H1 (cell line): ENCODE measurements around the gene RNF111. TPM values are rescaled to one million over a fixed set of nuclear protein-coding genes. Genes with fewer than 3 reads are reported as not detected.

ENCODE experiments used
- CTCF ChIA-PET: fragments of 300-600 bp; sonication (Branson Sonifier 250); formaldehyde crosslinking; loops from one replicate; lab custom pipeline; 2021; ENCODE audit not compliant: partially characterized antibody; lab: Charles Lee
- POLR2A ChIA-PET: fragments of 300-600 bp; sonication (Branson Sonifier 250); formaldehyde crosslinking; loops from one replicate; lab custom pipeline; 2021; ENCODE audit warnings: inconsistent platforms; ENCODE audit not compliant: partially characterized antibody; lab: Charles Lee
- DNase-seq, 2 experiments: peaks; one replicate each; pipeline versions ENCODE4 v3.0.0 to v3.0.0-alpha.2; 2010 to 2022; ENCODE audit warnings: low spot score in 2 of 2, low read depth in 1 of 2, mixed read lengths in 1 of 2
- FAIRE-seq: peaks from 2 replicates; lab custom pipeline; 2011; peaks lifted over from hg19 to GRCh38; lab: Jason Lieb, UNC
- H2AFZ ChIP-seq: 2 replicates; pipeline ENCODE4 v1.8.1; 2012; ENCODE audit warnings: low read length, inconsistent platforms
- H2AK5ac ChIP-seq: 2 replicates; pipeline ENCODE4 v1.6.1; 2013; ENCODE audit warnings: low read depth, low read length
- H2BK120ac ChIP-seq: replicated peaks from 2 replicates; pipeline ENCODE3; 2013; ENCODE audit warnings: low read depth, low read length, inconsistent platforms
- H2BK12ac ChIP-seq: 2 replicates; pipeline ENCODE4 v1.6.1; 2013; ENCODE audit warnings: low read depth, low read length
- H2BK15ac ChIP-seq: 2 replicates; pipeline ENCODE4 v1.6.1; 2013; ENCODE audit warnings: low read length
- H2BK20ac ChIP-seq: 2 replicates; pipeline ENCODE4 v1.6.1; 2013; ENCODE audit warnings: low read length
- H2BK5ac ChIP-seq: 2 replicates; pipeline ENCODE4 v1.6.1; 2013; ENCODE audit warnings: low read depth, low read length
- H3K14ac ChIP-seq: 2 replicates; pipeline ENCODE4 v1.6.1; 2013; ENCODE audit warnings: inconsistent platforms; ENCODE audit not compliant: insufficient read length
- H3K18ac ChIP-seq: 2 replicates; pipeline ENCODE4 v1.6.1; 2013; ENCODE audit warnings: low read length; ENCODE audit errors: extremely low read depth
- H3K23ac ChIP-seq: 2 replicates; pipeline ENCODE4 v1.6.1; 2013; ENCODE audit warnings: inconsistent platforms; ENCODE audit not compliant: insufficient read length
- H3K23me2 ChIP-seq: 2 replicates; pipeline ENCODE4 v1.6.1; 2013; ENCODE audit warnings: low read depth, low read length
- H3K27ac ChIP-seq: 2 replicates; pipeline ENCODE4 v1.6.1; 2011; ENCODE audit warnings: low read depth, low read length, inconsistent platforms
- H3K27me3 ChIP-seq, 4 experiments: replicated peaks in 1 of 4; 1 replicate in 1 of 4; 2 replicates in 3 of 4; pipeline versions ENCODE4 v1.6.1 to v1.8.1; 2011 to 2013; ENCODE audit warnings: low read length in 3 of 4, mild to moderate bottlenecking in 3 of 4, inconsistent platforms in 2 of 4, mixed read lengths in 2 of 4, moderate library complexity in 1 of 4; ENCODE audit not compliant: control insufficient read depth in 3 of 4, insufficient read depth in 3 of 4; ENCODE audit errors: extremely low read depth in 1 of 4
- H3K36me3 ChIP-seq, 4 experiments: 2 replicates each; pipeline versions ENCODE4 v1.6.1 to v1.8.1; 2011 to 2013; ENCODE audit warnings: mild to moderate bottlenecking in 4 of 4, low read length in 3 of 4, moderate library complexity in 2 of 4, control low read depth in 1 of 4, inconsistent platforms in 1 of 4; ENCODE audit not compliant: insufficient read depth in 4 of 4, control insufficient read depth in 2 of 4
- H3K4ac ChIP-seq: replicated peaks from 2 replicates; pipeline ENCODE3; 2013; ENCODE audit warnings: low read length, low read depth, mixed read lengths, inconsistent platforms; ENCODE audit not compliant: insufficient read length
- H3K4me1 ChIP-seq, 4 experiments: replicated peaks in 1 of 4; 1 replicate in 1 of 4; 2 replicates in 3 of 4; pipeline versions ENCODE4 v1.6.1 to v1.8.1; 2011 to 2013; ENCODE audit warnings: low read length in 3 of 4, inconsistent platforms in 2 of 4, mixed read lengths in 1 of 4; ENCODE audit not compliant: insufficient read depth in 4 of 4, control insufficient read depth in 3 of 4
- H3K4me2 ChIP-seq, 2 experiments: 2 replicates each; pipeline versions ENCODE4 v1.6.1 to v1.8.1; 2011 to 2013; ENCODE audit warnings: low read depth in 2 of 2, low read length in 2 of 2, control low read depth in 1 of 2, inconsistent platforms in 1 of 2, mild to moderate bottlenecking in 1 of 2; ENCODE audit not compliant: insufficient read depth in 1 of 2
- H3K4me3 ChIP-seq, 4 experiments: fragments of 200-600, 300-600 bp in 1 of 4; sonication (generic), shearing (Covaris generic), sonication (Bioruptor Twin) in 1 of 4; 2 replicates each; pipeline versions ENCODE4 v1.5.1 to v1.8.1; 2011 to 2016; ENCODE audit warnings: low read length in 4 of 4, low read depth in 3 of 4, control low read depth in 2 of 4, inconsistent platforms in 2 of 4, mild to moderate bottlenecking in 2 of 4, mixed read lengths in 1 of 4, moderate library complexity in 1 of 4; ENCODE audit not compliant: insufficient read depth in 2 of 4; ENCODE audit errors: extremely low read depth in 1 of 4
- H3K56ac ChIP-seq: replicated peaks from 2 replicates; pipeline ENCODE3; 2013; ENCODE audit warnings: low read depth, mild to moderate bottlenecking, mixed read lengths, low read length, inconsistent platforms; ENCODE audit not compliant: insufficient read length
- H3K79me1 ChIP-seq: 2 replicates; pipeline ENCODE4 v1.6.1; 2013; ENCODE audit warnings: low read depth, low read length, control low read depth
- H3K79me2 ChIP-seq, 2 experiments: 2 replicates each; pipeline versions ENCODE4 v1.6.1 to v1.8.1; 2012 to 2013; ENCODE audit warnings: low read length in 2 of 2, mild to moderate bottlenecking in 2 of 2, inconsistent platforms in 1 of 2; ENCODE audit not compliant: insufficient read depth in 2 of 2, control insufficient read depth in 1 of 2
- H3K9ac ChIP-seq, 4 experiments: replicated peaks in 1 of 4; 1 replicate in 1 of 4; 2 replicates in 3 of 4; pipeline versions ENCODE4 v1.6.1 to v1.8.1; 2011 to 2013; ENCODE audit warnings: low read depth in 3 of 4, low read length in 3 of 4, control low read depth in 2 of 4, mild to moderate bottlenecking in 2 of 4, moderate library complexity in 2 of 4, inconsistent platforms in 1 of 4; ENCODE audit errors: extremely low read depth in 1 of 4
- H3K9me3 ChIP-seq, 2 experiments: 2 replicates each; pipeline versions ENCODE4 v1.6.1 to v1.8.1; 2012 to 2013; ENCODE audit warnings: mild to moderate bottlenecking in 2 of 2, moderate library complexity in 2 of 2, control low read depth in 1 of 2, inconsistent platforms in 1 of 2, low read depth in 1 of 2, low read length in 1 of 2, mixed read lengths in 1 of 2; ENCODE audit not compliant: insufficient read depth in 2 of 2
- H4K20me1 ChIP-seq, 2 experiments: replicated peaks in 1 of 2; 2 replicates each; pipeline versions ENCODE3 to v1.8.1; 2011 to 2013; ENCODE audit warnings: inconsistent platforms in 2 of 2, low read length in 2 of 2, mild to moderate bottlenecking in 1 of 2; ENCODE audit not compliant: insufficient read depth in 2 of 2, control insufficient read depth in 1 of 2
- H4K5ac ChIP-seq: 2 replicates; pipeline ENCODE4 v1.6.1; 2013; ENCODE audit warnings: low read length, low read depth, mixed read lengths, inconsistent platforms; ENCODE audit not compliant: insufficient read length
- H4K8ac ChIP-seq: 2 replicates; pipeline ENCODE4 v1.8.0; 2013; ENCODE audit warnings: mild to moderate bottlenecking, moderate library complexity, low read length, inconsistent platforms; ENCODE audit not compliant: insufficient read depth; ENCODE audit errors: extremely low read depth
- H4K91ac ChIP-seq: replicated peaks from 2 replicates; pipeline ENCODE3; 2013; ENCODE audit warnings: low read length, mixed read lengths, inconsistent platforms; ENCODE audit not compliant: insufficient read length
- SAP30 ChIP-seq: fragments of 300-600 bp; sonication (generic); IDR thresholded peaks from 2 replicates; pipeline ENCODE4 v1.7.1; 2012; ENCODE audit warnings: low read length, moderate library complexity, mild to moderate bottlenecking, inconsistent platforms; ENCODE audit not compliant: insufficient read depth, insufficient replicate concordance
- WGBS, 2 experiments: shearing (Covaris generic) in 1 of 2; methylation state at CpG; one replicate each; pipeline versions ENCODE4 v1.1.6 to v1.1.7; 2013 to 2015; ENCODE audit warnings: low lambda C conversion rate in 2 of 2, mixed read lengths in 2 of 2, inconsistent platforms in 1 of 2, low coverage in 1 of 2, missing lambda C conversion rate in 1 of 2; ENCODE audit not compliant: insufficient replicate concordance in 2 of 2, insufficient coverage in 1 of 2, insufficient read length in 1 of 2; ENCODE audit errors: extremely low coverage in 1 of 2, missing lambda C conversion rate in 1 of 2; 5-methylcytosine and 5-hydroxymethylcytosine counted together
- polyA plus RNA-seq, 7 experiments: library from polyadenylated mRNA; depleted of rRNA in 3 of 7; stranded (reverse) in 5 of 7; unstranded in 2 of 7; fragments of >200 nt in 5 of 7; fragments of 200-250 nt in 2 of 7; gene quantifications; 1 replicate in 5 of 7; 2 replicates in 1 of 7; 4 replicates in 1 of 7; pipeline versions ENCODE4 v1.2.1 to v1.2.3, GENCODE V29; 2011 to 2013; ENCODE audit warnings: missing spikeins in 2 of 7, mixed read lengths in 2 of 7
- total RNA-seq: library from RNA; stranded (reverse); fragmentation: NEBNext Ultra II Directional; extraction: Animal tissue kit (Norgen Biotek cat#: 25700); gene quantifications from 2 replicates; pipeline ENCODE4 v1.2.1, GENCODE V29; 2021
- TF ChIP-seq, protein P1 (sequence below): IDR thresholded peaks from 2 replicates; pipeline ENCODE4 v1.6.1; 2012; ENCODE audit warnings: inconsistent platforms

The RNF111 gene
- total and polyA plus RNA-seq, 2 of the 8 experiments (the other 6 are each of a cell fraction or from before 2014, with no cell fraction given) = 18.5 to 26.6 TPM

DNA sequence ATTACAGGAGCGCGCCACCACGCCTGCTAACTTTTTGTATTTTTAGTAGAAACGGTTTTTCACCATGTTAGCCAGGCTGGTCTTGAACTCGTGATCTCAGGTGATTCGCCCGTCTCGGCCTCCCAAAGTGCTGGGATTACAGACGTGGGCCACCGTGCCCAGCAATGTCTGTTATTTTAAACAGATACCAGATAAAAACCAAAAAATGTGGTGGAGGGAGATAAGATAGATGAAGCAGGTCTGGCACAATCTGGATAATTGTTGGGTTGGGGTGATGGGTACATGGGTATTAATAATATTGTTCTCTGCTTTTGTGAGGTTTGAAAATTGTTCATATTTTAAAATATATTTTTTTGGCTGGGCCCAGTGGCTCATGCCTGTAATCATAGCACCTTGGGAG lies 4.7 kb downstream of the RNF111 start:
- Histone ChIP-seq H2AFZ (no peak overlapping the region), H3K9ac (no peak overlapping the region), H2BK120ac (no peak overlapping the region), H2AK5ac (no peak overlapping the region), H3K4me1 (no peaks in the 10 kb centered on the region), H3K79me1 (no peaks in the 10 kb centered on the region; the same call in 1 of the 2 replicates), H2BK15ac (no peak overlapping the region), H3K36me3 (peaks cover 0 to 7% (median 2%) of the 10 kb centered on the region in 4 experiments; a peak in 1 of 8 replicates), H3K79me2 (peaks cover 0 to 89% of the 10 kb centered on the region in 2 experiments; a peak in 3 of 4 replicates), H3K4me2 (no peak overlapping the region), H3K27me3 (no peaks in the 10 kb centered on the region), H4K8ac (no peak overlapping the region), H2BK5ac (no peak overlapping the region), H3K9me3 (no peaks in the 10 kb centered on the region), H3K27ac (no peak overlapping the region), H4K20me1 (peaks cover 3% of the 10 kb centered on the region in 2 experiments)
- no peak for DNase-seq
- no peak for FAIRE-seq
- TF ChIP-seq SAP30 = no peak
- TF ChIP-seq, protein P1, sequence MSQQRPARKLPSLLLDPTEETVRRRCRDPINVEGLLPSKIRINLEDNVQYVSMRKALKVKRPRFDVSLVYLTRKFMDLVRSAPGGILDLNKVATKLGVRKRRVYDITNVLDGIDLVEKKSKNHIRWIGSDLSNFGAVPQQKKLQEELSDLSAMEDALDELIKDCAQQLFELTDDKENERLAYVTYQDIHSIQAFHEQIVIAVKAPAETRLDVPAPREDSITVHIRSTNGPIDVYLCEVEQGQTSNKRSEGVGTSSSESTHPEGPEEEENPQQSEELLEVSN = no peak
- TF ChIP-seq, all 59 proteins: peak for 0
- Histone ChIP-seq H2BK12ac (no peak overlapping the region), H3K14ac (no peak overlapping the region), H3K23me2 (no peaks in the 10 kb centered on the region; the same call in 1 of the 2 replicates), H4K5ac (no peak overlapping the region), H3K18ac (no peak overlapping the region), H3K4me3 (no peak overlapping the region), H2BK20ac (no peak overlapping the region), H3K56ac (no peak overlapping the region), H3K23ac (no peak overlapping the region), H3K4ac (no peak overlapping the region), H4K91ac (no peak overlapping the region)
- ChIA-PET POLR2A (no interaction called here), CTCF (no interaction called here)
- 93% methylated on average over 10 of the region's 10 CpGs; no CpG with 5 or more reads in 1 of the 2 experiments for WGBS, 2 experiments
